Lower lobe of right lung (tissue), 2 donors: ENCODE results near the gene PDE4B. TPM values are rescaled to one million over a fixed set of nuclear protein-coding genes. Genes with fewer than 3 reads are reported as not detected.

Experiments
- ATAC-seq, 2 donors: fragments of 200-7000 bp; cut with Tn5 transposase; one replicate each; pipeline ENCODE4 v1.9.1; 2020 to 2022; ENCODE audit warnings: mild to moderate bottlenecking in 2 of 2, moderate library complexity in 2 of 2
- DNase-seq: peaks from one replicate; pipeline ENCODE4 v3.0.0-alpha.2; 2020
- H3K27ac ChIP-seq: fragments of 200-600 bp; one replicate; pipeline ENCODE4 v1.8.0; 2022
- H3K27me3 ChIP-seq: fragments of 200-600 bp; one replicate; pipeline ENCODE4 v1.8.0; 2022; ENCODE audit warnings: low read depth
- H3K36me3 ChIP-seq: fragments of 200-600 bp; one replicate; pipeline ENCODE4 v1.8.0; 2022; ENCODE audit warnings: mild to moderate bottlenecking
- H3K4me1 ChIP-seq: fragments of 200-600 bp; one replicate; pipeline ENCODE4 v1.8.0; 2022
- H3K4me3 ChIP-seq: fragments of 200-600 bp; one replicate; pipeline ENCODE4 v1.8.0; 2022; ENCODE audit warnings: mild to moderate bottlenecking
- H3K9me3 ChIP-seq: fragments of 200-600 bp; one replicate; pipeline ENCODE4 v1.8.0; 2022
- intact Hi-C: fragments of 100-400 bp; cut with DNase I; formaldehyde crosslinking; loops from one replicate; pipeline ENCODE4 v1.11.0; 2022
- total RNA-seq: library from RNA; stranded (reverse); fragmentation: NEBNext Ultra II Directional; extraction: Animal tissue kit (Norgen Biotek cat#: 25700); gene quantifications from one replicate; pipeline ENCODE4 v1.2.1, GENCODE V29; 2021
- TF ChIP-seq, protein P1 (sequence below): fragments of 200-600 bp; IDR thresholded peaks from one replicate; pipeline ENCODE4 v1.8.0; 2022; ENCODE audit warnings: antibody characterized with exemption, mild to moderate bottlenecking
- donor health status: DM: no; HTN: yes; CAD: no; lungs with severe emphysema.

PDE4B gene
- total RNA-seq, 1 donor from 2014 or later = 26.9 TPM

DNA sequence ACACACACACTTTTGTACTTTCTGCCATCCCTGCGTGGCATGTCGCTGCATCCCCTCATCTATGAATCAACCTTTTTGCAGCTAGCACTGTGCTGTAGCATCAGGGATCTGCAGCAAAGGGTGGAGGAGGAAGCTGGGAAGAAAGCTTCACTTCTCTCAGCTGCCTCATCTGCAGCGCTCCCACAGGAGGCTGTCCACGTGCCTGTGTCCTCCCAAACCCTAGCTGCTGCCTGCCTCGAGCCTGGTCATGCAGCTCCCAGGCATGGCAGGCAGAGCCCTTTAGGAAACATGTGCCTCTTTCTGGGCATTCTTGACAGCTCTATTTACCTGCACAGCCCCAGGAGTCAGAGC lies 479.2 kb downstream of the PDE4B start:
- DNase-seq = no peak
- H3K4me3 ChIP-seq = no peak overlapping the region
- intact Hi-C loops = no loop called here

DNA sequence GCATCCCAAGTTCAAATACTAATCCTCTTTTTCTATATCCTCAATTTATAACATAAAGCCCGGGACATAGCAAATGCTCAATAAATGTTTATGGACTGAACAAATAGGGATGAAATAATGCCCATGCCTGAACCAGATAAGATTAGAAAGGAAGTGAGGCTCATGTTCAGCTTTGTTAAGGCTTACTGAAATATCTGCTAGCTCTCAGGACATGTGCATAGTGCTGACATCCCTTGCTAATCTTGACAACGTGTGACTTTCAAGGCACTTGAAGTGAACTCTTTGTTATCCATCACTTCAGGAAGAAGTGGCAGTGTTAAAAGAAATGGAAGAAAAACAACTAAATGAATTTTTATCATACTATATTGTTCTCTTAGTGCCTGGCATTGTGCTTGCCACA lies 481.0 kb downstream of the PDE4B start:
- Histone ChIP-seq H3K9me3 (no peaks in the 10 kb centered on the region), H3K27ac (no peak overlapping the region), H3K36me3 (no peaks in the 10 kb centered on the region), H3K4me1 (peaks cover 78% of the 10 kb centered on the region), H3K27me3 (no peaks in the 10 kb centered on the region), H3K4me3 (no peak overlapping the region)
- TF ChIP-seq, protein P1, sequence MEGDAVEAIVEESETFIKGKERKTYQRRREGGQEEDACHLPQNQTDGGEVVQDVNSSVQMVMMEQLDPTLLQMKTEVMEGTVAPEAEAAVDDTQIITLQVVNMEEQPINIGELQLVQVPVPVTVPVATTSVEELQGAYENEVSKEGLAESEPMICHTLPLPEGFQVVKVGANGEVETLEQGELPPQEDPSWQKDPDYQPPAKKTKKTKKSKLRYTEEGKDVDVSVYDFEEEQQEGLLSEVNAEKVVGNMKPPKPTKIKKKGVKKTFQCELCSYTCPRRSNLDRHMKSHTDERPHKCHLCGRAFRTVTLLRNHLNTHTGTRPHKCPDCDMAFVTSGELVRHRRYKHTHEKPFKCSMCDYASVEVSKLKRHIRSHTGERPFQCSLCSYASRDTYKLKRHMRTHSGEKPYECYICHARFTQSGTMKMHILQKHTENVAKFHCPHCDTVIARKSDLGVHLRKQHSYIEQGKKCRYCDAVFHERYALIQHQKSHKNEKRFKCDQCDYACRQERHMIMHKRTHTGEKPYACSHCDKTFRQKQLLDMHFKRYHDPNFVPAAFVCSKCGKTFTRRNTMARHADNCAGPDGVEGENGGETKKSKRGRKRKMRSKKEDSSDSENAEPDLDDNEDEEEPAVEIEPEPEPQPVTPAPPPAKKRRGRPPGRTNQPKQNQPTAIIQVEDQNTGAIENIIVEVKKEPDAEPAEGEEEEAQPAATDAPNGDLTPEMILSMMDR = no peak
- intact Hi-C loops = no loop called here
- no peak for ATAC-seq
- no peak for DNase-seq

More for the DNA sequence above, 479.2 kb downstream of the PDE4B start:
- ATAC-seq = peak; percentile 33 to 49
- peak overlapping the region; percentile 81 for H3K27ac ChIP-seq
- H3K4me1 ChIP-seq = peaks cover 82% of the 10 kb centered on the region
- H3K27me3 ChIP-seq = no peaks in the 10 kb centered on the region
- no peaks in the 10 kb centered on the region for H3K36me3 ChIP-seq
- TF ChIP-seq, protein P1 = no peak
- H3K9me3 ChIP-seq = no peaks in the 10 kb centered on the region

DNA sequence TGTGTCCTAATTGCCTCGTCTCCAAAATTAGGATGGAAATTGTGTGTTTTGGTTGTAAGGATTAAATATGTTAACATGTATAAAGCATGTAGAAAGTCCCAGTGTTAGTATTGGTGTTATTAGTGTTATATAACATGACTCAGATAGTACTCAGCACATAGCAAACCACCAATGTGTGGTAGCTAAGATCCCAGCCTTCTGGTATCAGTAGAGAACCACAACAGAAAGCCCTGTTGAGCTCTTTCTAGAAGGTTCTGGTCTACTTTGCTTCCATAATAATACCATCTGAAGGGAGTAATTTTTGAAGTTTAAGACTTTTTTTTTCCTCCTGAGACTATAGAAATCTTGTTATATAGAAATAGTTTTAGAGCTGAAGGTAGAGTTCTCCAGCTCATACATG lies 481.9 kb downstream of the PDE4B start:
- TF ChIP-seq, protein P1 = no peak
- no peaks in the 10 kb centered on the region for H3K9me3 ChIP-seq
- no peaks in the 10 kb centered on the region for H3K36me3 ChIP-seq
- H3K4me3 ChIP-seq = no peak overlapping the region
- ATAC-seq (no peak), DNase-seq (no peak)
- intact Hi-C loops = no loop called here
- no peaks in the 10 kb centered on the region for H3K27me3 ChIP-seq
- peak overlapping the region; percentile 54 for H3K27ac ChIP-seq
- H3K4me1 ChIP-seq = peaks cover 79% of the 10 kb centered on the region

DNA sequence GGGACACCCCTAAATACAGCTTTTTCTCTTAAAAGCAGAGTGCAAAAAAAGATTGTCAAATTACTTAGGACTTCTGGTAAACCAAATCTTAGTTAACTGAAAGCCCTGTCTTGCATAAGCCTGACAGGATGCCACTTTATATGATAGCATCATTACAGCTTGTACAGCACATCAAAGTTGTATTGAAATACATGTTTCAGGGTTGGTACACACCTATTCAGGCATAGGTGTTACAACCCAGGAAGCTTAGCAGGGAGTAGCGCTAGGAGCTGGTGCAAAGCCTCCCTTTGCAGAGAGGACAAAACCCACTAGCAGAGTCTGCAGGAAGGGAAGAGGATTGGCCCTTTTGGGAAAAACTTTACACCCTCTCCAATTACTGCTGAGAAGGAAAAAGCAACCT lies 482.4 kb downstream of the PDE4B start:
- Histone ChIP-seq H3K4me3 (no peak overlapping the region), H3K4me1 (peaks cover 74% of the 10 kb centered on the region), H3K27me3 (no peaks in the 10 kb centered on the region), H3K36me3 (no peaks in the 10 kb centered on the region), H3K9me3 (no peaks in the 10 kb centered on the region), H3K27ac (peak overlapping the region; percentile 54)
- TF ChIP-seq, protein P1 = no peak
- DNase-seq = no peak
- intact Hi-C loops = no loop called here
- ATAC-seq = peak in 1 of 2 donors; percentile 25

DNA sequence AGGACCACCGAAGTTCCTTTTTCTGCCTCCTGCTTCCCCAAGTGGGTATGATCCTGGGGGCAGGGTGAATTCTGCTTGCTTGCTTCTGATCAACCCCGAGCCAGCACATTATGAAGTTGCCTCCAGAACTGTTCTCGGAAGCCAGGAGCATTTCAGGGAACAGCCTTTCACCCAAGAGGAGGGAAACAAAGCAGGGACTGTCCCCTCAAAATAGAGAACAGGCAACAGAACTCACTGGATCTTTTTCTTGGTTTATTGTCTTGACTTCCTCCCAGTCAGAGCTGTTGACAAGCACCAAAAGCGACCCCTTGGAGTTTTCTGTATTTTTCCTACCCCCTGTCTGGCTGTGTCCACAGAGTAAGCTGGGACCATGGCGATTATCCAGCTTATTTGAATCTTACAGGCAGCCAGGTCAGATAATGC lies 482.9 kb downstream of the PDE4B start:
- TF ChIP-seq, protein P1 = no peak
- Histone ChIP-seq H3K4me3 (no peak overlapping the region), H3K27me3 (no peaks in the 10 kb centered on the region), H3K36me3 (no peaks in the 10 kb centered on the region), H3K27ac (peak overlapping the region; percentile 54), H3K4me1 (peaks cover 70% of the 10 kb centered on the region), H3K9me3 (no peaks in the 10 kb centered on the region)
- intact Hi-C loops = no loop called here
- DNase-seq (no peak), ATAC-seq (peak; percentile 17 to 42)

DNA sequence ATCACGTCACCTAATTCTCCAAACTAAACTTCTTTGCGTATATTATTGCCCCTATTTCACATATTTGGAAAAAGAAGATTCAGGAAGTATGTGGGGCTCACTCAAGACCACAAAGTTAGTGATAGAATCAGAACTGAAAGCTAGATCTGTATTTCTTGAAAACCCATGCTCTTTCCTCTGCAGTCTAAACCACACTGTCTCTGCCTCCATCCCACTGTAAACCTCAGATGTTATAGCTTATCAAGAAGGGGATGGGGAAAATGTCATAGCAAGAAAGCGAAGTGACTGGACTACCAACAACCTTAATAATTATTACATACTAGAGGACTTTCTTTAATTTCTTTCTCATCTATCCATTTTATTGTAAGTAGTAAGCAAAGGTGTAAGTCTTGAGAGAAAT lies 483.5 kb downstream of the PDE4B start:
- Histone ChIP-seq H3K4me1 (peaks cover 65% of the 10 kb centered on the region), H3K27me3 (no peaks in the 10 kb centered on the region), H3K4me3 (no peak overlapping the region), H3K9me3 (no peaks in the 10 kb centered on the region), H3K36me3 (no peaks in the 10 kb centered on the region), H3K27ac (peak overlapping the region; percentile 54)
- DNase-seq (no peak), ATAC-seq (no peak)
- intact Hi-C loops = no loop called here
- TF ChIP-seq, protein P1 = no peak
